Measurements from ENCODE around the gene P2RY1. TPM values are rescaled to one million over a fixed set of nuclear protein-coding genes. Genes with fewer than 3 reads are reported as not detected.

The P2RY1 gene
- total RNA-seq, 1 donor from 2014 or later: 19.8 TPM

GRCh38 chr3:152885076-152885475 lies 50.1 kb downstream of the P2RY1 start:
- Histone ChIP-seq H3K27ac (no peak overlapping the region), H3K36me3 (no peaks in the 10 kb centered on the region), H3K4me3 (no peak overlapping the region), H3K9me3 (no peaks in the 10 kb centered on the region), H3K4me1 (no peaks in the 10 kb centered on the region), H3K27me3 (ENCODE audit: low read depth) (no peaks in the 10 kb centered on the region)
- no peak for TF ChIP-seq CTCF (IDR thresholded peaks at IDR 0.05)
- intact Hi-C loops (cut with DNase I): no loop called here
- ATAC-seq (peak; percentile 32 to 51), DNase-seq (no peak)
